GM10847 (cell line): ENCODE data around the gene KIF5A.

Source experiments
- POLR2A ChIP-seq: IDR thresholded peaks from 2 replicates; pipeline ENCODE4 v1.6.1; 2011; ENCODE audit not compliant: insufficient read length; ENCODE audit errors: extremely low read depth

Gene KIF5A

DNA sequence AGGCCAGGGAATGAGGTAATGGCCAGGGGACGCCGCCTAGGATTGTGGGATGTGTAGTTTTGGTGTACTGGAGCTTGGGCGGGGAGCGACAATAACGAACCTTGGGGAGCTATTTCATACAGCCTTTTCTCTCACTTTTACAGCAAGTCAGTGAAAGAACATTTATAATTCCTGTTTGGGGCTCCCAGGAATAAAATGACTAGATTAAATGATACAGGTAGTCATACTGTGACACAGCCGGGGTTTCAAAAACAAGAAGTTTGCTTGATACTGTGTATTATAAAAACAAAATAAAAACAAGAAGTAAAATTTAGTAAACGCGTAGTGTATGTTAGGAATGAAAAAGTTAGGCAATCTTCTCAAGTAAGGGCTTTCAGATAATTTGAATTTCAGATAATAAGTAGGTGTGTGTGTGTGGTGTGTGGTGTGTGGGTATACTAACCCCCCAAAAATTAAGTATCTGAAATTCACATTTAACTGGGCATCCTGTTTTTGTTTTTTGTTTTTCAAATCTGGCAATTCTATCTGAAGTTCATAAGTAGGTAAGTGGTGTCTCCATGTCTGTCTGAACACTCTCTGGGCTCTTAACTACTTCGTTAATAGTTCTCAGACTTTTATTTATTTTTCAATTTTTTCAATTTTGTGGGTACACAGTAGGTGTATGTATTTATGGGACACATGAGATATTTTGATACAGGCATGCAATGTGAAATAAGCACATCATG is 2.4 kb upstream of the KIF5A start:
- TF ChIP-seq POLR2A = no peak

DNA sequence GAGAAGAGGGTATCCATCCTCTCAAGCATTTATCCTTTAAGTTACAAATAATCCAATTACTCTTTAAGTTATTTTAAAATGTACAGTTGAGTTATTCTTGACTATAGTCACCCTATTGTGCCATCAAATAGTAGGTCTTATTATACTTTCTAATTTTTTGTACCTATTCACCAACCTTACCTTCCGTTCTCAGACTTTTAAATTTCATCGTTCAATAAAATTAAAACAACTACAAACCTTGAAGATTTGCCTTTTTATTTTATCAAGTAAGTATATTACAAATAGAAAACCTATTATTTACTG is 1.9 kb upstream of the KIF5A start:
- TF ChIP-seq POLR2A = no peak

DNA sequence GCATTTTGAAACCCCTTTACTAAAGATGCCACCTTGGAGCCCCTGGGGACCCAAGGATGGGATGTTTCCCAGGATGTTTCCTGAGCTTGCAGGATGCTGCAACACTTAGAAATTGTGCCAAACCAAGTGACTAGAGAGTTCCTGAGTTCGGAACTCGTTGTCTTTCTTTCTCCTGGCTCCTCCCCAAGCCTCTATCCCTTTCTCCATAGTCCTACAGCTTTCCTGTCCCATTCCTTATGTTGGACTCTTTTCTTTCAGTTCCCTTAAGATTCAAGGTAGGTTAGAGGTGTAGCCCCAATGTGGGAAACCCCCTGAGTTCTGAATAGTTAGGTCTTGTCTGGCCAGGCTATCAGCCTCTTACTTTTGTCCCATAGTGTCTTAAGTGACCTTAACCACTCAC is 1.4 kb upstream of the KIF5A start:
- TF ChIP-seq POLR2A = no peak

DNA sequence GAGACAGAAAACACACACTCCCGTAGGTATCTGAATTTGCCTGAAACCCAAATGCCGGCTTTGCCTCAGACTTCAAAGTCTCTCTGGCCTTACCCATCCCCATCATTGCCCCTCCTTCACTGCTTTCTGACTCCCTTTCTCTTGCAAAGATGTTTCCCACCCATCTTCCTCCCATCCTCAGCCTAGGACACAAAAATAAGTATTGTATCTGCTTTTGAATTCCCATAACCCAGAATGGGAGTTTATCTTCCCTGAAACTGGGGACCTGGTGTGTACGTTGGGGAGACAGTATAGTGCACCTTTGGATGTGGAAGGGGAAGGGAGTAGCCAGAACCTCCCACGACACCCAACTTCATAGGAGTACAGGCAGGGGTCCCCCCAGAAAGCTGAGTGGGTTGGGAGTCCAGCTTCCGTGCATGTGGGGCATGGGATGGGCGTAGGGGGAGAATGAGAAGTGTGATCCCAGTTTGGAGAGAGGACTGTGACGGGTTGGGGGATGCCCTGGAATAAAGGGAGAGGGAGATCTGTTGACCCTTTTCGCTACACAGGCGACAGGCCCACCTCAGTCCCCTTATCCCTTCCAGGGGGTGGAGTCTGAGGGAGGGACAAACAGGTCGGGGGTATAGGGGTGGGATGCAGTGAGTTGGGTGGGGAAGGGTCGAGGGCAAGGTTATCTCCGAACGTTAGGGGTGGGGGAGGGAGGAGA is 488 bp upstream of the KIF5A start:
- no peak for TF ChIP-seq POLR2A

DNA sequence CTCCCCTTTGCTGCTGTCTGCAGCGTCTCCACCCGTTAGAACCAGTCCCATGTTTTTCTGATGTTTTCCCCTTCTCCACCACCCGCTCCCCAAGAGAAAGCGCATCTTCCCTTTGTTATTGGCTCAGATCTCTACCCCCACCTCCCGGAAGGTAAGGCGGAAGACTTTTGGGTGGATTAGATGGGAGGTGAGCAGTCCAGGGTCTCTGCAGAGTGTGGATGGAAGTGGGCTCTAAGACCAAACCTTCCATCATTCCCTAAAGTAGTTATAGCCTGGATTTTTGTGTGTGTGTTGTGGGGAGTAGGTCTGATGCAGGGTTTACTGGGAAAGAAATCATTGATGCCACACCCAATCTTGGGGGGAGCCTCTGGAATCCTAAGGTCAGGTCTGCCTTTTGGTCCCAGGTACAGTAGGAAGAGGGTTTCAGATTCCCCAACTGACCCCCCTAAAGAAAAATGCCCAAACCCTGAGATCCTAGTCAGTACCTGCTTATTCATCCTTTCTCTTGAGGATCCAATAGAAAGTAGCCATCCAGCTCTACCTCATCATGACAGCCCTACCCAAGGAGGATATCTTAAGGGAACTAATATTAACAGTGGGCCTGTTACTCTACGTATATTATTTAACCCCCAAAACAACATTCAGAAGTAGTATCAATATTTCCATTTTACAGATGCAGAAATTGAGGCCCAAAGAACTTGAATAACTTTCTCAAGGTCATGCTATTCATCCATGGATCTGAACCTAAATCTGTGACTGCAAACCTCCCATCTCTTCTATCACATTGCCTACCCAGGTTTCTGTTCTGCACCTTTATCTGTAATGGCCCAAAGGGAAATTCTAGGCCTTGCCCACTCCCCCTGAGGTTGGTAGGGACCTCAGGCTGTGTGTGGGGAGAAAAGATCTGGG is 1.1 kb downstream of the KIF5A start:
- no peak for TF ChIP-seq POLR2A

DNA sequence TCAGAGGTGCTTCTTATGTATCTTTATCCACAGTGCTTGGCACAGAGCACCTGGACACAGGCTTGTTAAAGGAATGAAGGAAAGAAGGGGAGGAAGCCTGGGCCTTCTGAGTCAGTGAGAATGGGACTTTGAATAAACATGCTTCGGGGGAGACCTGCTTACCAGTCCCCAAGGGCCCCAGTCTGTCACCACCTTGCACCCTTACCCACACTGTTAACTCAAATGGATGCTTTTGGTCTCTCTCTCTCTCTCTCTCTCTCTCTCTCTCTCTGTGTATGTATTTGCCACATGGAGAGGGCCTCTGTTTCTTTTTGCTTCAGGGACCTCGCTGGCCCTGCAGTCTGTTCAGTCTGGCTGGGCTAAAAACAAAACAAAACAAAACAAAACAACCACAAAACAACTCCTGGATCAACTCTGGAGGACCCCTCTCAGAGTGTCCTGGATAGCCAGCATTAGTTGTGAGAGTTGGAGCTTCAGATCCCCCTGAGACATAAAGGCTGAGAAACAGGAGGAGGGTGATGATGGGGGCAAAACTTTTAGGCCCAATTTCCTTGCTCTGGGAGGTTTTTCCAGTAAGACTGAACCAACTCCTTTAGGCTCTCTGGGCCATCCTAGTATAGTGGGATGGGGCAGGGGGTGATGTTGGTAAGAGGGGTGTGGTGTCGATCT is 1.9 kb downstream of the KIF5A start:
- no peak for TF ChIP-seq POLR2A

DNA sequence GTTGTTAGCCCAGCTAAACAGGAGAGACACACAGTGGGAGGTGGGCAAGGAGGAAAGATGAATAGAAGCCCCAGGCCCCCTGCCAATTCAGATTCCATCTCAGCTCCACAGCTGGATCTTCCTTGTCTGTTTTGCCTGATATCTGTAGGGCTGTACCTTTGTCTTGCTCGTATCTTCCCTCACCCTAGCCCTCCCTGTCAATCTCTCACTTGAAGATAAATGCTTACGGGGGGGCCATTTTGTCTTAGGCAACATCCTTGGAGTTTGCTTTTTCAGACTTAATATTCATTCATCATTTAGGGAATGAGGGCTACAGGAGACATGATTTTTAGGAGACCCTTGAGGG is 2.4 kb downstream of the KIF5A start:
- no peak for TF ChIP-seq POLR2A

DNA sequence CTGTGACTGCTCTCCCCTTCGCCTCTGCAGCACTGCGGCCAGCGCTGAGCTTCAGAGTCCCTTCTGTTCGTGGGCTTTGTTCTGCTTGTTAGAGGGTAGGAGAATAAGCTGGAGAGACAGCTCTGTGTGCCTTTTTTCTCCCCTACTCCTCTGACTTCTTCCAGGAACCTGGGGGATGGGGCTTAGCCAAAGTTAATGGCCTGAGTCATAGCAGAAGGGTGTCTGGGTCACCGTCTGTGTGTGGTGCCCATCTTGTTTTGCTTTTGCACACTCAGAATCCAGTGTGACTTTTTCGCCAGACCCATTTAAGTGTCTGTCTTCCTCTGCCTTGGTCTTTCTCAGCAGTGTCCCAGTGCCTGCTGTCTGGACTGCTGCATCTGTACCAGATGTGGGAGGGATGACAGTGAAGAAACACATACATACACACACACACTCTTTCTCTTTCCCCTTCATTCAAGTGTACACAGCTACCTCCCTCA is 3.0 kb downstream of the KIF5A start:
- TF ChIP-seq POLR2A = no peak

DNA sequence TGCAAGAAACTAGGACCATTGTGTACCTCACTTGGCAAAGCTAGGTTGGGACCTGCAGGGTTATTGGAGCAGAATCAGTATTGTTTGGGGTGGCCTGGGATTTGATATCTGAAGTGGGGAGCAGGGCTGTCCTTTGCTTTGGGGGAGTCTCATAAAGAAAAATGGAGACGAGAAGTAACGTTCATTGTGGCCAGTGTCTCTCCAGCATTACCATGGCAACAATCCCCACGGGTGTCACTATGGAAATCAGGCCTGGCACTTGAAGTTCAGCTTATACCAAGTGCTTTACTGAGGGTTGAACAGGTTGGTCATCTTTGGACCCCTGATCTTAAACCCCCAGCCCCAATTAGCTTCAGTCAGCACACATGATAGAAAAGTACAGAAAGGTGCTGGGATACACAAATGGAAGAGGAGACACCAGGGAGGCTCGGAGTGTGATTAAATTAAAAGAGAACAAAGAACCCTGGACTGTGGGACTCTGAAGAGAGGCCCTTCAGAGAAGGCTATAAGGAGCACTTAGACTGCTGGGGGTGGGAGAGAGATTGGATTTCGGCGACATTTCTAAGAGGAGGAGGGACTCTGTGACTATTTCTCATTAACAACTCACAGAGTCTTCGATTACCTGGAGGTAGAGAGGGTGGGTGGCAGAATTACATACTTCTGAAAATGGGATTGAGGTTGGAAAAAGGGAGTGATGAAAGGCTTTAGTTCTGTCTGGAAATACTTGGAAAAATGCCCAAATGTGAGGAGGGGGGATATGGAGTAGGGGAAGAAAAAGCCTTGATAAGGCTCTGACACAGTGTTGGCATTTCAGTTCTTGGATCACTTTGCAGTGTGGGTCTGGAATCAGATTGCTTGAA is 3.7 kb downstream of the KIF5A start:
- TF ChIP-seq POLR2A = no peak

DNA sequence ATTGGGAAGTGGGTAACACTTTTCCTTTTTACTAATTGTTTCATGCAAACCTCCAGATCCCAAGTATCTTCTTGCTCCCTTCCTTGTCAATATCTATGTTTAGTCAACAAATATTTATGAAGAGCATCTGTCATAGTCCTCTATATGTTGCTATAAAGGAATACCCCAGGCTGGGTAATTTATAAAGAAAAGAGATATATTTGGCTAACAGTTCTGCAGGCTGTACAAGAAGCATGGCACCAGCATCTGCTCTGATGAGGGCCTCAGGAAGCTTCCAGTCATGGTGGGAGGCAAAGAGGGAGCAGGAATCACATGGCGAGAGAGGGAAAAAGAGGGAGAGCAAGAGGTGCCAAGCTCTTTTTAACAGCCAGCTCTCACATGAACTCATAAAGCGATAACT is 4.6 kb downstream of the KIF5A start:
- TF ChIP-seq POLR2A = no peak

DNA sequence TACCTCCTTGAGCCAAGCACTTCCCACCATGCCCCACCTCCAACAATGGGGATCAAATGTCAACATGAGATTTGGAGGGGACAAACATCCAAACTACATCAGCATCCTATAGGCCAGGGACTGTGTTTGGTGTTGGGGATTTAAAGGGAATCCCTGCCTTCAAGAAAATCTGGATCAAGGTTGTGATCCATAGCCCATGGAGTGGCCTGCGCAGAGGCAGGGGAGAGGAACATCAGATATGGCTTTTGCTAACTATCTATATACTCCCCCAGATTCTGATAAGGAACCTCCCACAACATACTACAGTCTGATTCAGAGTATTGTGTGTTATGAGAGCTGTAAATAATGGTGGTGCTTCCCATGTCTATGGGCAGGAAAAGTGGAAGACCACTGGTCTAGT is 5.1 kb downstream of the KIF5A start:
- TF ChIP-seq POLR2A = no peak

DNA sequence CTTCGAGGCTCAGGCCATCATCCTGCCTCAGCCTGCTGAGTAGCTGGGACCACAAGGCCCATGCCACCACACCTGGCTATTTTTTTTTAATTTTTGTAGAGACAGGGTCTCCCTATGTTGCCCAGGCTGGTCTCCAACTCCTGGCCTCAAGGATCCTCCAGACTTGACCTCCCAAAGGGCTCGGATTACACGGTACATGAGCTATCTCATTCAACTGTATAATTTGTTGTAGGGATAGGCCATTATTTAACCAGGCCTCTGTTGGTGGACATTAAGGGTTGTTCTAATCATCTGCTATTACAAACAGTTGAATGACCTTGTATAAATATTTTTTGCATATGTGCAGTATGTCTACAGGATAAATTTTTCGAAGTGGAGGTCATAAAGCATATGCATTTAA is 9.0 kb downstream of the KIF5A start:
- TF ChIP-seq POLR2A = no peak

DNA sequence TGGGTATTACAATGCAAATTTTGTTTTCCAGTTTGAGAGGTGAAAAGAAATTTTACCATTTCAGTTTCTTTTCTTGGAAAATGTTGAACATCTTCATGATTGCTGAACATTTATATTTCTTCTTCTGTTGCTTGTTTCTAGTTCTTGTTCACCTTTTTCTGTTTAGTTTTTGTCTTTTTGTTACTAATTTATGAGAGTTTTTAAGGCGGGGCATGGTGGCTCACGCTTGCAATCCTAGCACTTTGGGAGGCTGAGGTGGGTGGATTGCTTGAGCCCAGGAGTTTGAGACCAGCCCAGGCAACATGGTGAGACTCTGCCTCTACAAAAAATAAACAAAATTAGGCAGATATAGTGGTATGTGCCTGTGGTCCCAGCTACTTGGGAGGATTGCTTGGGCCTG is 10.7 kb downstream of the KIF5A start:
- TF ChIP-seq POLR2A = no peak

DNA sequence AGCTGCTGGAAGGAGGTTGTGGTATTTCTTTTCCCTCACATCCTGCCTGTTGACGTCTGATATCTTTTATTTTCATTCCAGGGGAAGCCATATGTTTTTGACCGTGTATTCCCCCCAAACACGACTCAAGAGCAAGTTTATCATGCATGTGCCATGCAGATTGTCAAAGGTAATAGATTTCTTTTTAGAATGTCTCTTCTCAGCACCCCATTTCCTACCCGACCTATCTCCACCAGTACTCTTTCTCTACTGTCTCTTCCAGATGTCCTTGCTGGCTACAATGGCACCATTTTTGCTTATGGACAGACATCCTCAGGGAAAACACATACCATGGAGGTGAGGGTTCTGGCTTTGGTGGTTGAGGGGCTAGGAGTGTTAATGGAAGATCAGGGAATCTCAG is 13.5 kb downstream of the KIF5A start:
- TF ChIP-seq POLR2A = no peak
